ENCODE results near the gene NEGR1.

Gene NEGR1

DNA sequence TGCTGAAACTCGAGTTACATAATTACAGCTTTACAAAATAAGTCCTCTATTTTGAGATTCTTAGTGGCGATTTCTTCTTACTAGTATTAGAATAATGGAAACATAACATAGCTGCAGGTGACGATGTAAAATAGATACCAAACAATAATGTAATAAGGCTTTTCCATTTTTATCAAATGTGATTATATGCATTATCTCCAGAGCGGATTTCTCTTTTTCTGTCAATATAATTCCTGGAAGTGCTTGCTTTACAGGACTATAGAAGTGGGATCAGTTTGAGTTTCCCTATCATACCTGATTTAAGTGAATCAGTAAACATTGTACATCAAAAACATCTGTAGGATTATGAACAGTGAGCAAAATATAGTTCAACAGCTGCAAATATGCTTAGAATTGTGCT lies 442.5 kb downstream of the NEGR1 start:
- CTCF ChIA-PET, result interaction anchor here (0.9 kb wide), 1 partner anchor 8 kb away, joined by 3 read pairs; no protein-coding TSS in a partner anchor
- TF ChIP-seq, protein P1, sequence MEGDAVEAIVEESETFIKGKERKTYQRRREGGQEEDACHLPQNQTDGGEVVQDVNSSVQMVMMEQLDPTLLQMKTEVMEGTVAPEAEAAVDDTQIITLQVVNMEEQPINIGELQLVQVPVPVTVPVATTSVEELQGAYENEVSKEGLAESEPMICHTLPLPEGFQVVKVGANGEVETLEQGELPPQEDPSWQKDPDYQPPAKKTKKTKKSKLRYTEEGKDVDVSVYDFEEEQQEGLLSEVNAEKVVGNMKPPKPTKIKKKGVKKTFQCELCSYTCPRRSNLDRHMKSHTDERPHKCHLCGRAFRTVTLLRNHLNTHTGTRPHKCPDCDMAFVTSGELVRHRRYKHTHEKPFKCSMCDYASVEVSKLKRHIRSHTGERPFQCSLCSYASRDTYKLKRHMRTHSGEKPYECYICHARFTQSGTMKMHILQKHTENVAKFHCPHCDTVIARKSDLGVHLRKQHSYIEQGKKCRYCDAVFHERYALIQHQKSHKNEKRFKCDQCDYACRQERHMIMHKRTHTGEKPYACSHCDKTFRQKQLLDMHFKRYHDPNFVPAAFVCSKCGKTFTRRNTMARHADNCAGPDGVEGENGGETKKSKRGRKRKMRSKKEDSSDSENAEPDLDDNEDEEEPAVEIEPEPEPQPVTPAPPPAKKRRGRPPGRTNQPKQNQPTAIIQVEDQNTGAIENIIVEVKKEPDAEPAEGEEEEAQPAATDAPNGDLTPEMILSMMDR (IDR thresholded peaks at IDR 0.05; ENCODE audit: insufficient read depth, low read length, missing control alignments), result no peak
- H3K4me3 ChIP-seq (ENCODE audit: low read depth, low read length), result no peak overlapping the region
- POLR2A ChIA-PET, result no interaction called here
- no peak for DNase-seq (ENCODE audit: low read depth, low spot score)

DNA sequence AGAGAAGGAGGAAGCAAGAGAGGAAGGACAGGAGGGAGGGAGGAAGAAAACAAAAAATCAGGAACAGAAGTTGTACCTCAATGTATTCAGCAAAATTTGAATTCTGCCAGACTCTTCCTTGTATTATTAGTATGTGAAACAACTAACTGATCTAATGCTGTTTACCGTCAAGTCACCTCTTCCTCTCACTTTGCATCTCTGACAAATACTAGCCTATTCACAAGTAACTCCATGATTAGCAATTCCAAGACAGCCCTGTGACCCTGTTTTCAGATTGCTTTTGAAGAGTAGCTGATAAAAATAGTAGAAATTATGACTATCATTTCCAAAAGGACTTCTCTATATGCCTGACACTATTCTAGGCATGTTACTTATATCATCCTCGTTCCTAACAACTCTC lies 445.4 kb downstream of the NEGR1 start:
- TF ChIP-seq, protein P1 (IDR thresholded peaks at IDR 0.05; ENCODE audit: insufficient read depth, low read length, missing control alignments), result no peak
- H3K4me3 ChIP-seq (ENCODE audit: low read depth, low read length), result no peak overlapping the region
- ChIA-PET CTCF (no interaction called here), POLR2A (no interaction called here)
- DNase-seq (ENCODE audit: low read depth, low spot score), result no peak

DNA sequence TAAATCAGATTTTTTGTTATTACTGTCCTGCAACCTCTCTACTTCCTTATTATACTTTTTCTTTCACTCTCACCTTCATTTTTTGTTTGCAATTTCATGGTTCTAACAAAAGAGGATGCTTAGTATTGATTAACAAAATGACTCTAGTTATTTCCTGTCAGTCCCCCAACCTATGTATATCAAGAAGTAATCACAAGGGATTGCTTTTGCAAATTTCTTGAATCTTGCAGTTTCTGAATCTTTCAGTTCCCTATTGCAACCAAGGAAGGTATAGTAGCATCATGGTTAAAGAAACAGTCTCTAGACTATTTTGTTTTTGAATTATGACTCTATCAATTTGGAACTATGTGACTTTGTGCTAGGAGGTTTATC lies 446.9 kb downstream of the NEGR1 start:
- H3K4me3 ChIP-seq (ENCODE audit: low read depth, low read length), result no peak overlapping the region
- DNase-seq (ENCODE audit: low read depth, low spot score), result no peak
- TF ChIP-seq, protein P1 (IDR thresholded peaks at IDR 0.05; ENCODE audit: insufficient read depth, low read length, missing control alignments), result no peak
- CTCF ChIA-PET, result no interaction called here
- POLR2A ChIA-PET, result no interaction called here

DNA sequence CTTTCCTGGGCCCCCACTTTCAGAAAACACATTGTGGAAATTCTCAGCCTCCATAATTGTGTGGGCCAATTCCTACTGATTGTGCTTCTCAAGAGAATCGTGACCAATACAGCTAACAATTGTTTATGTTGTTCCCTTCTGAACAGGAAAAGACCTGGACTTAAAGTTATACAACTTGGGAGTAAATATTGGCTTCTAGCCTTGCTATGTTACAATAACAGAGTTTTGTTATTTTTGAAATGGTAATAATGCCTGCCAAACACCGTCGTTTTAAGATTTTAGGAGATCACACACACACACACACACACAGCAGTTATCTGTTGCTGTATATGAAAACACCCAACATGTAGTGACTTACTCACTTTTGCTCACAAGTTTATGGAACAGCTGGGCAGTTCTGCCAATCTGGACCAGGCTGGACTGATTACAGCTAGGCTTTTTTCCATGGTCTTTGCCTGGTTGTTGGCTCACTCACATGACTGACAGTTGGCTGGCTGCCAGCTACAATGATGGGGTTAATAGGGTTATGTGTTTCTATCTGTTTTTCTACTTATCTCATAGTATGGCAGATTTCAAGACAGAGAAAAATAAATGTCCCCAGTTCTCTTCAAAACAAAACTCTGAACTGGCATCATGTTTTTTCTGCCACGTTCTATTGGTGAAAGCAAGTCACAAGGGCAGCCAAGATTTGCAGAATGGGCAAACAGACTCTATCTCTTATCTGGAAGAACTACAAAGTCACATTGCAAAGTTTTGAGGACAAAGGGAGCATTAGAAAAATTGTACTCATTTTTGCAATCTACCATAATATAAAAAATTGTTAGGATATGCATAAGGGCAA lies 447.5 kb downstream of the NEGR1 start:
- ChIA-PET CTCF (no interaction called here), POLR2A (interaction anchor here (0.6 kb wide), 1 partner anchor 178 kb away, joined by 3 read pairs; no protein-coding TSS in a partner anchor)
- H3K4me3 ChIP-seq (ENCODE audit: low read depth, low read length), result no peak overlapping the region
- DNase-seq (ENCODE audit: low read depth, low spot score), result no peak
- TF ChIP-seq, protein P1 (IDR thresholded peaks at IDR 0.05; ENCODE audit: insufficient read depth, low read length, missing control alignments), result no peak

DNA sequence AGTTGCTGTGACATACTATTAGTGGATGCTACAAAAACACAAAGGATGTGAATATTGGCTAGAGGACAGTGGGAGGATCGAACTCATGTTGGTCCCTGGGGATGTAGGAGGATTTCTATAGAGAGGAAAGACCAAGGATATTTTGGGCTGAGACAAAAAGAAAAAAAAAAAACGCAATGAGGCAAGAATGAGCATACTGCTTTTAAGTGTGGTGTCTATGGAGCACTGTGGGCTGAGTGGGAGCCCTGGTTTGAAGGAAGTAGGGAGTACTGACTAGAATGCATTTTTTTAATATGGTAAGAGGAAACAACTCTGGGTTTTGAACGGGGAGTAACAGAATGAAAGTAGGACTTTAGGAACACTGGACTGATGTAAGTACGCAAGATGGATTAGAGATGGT lies 450.7 kb downstream of the NEGR1 start:
- DNase-seq (ENCODE audit: low read depth, low spot score), result no peak
- no peak overlapping the region for H3K4me3 ChIP-seq (ENCODE audit: low read depth, low read length)
- ChIA-PET POLR2A (no interaction called here), CTCF (interaction anchor here (1.2 kb wide), 1 partner anchor 9 kb away, joined by 3 read pairs; no protein-coding TSS in a partner anchor)
- TF ChIP-seq, protein P1 (IDR thresholded peaks at IDR 0.05; ENCODE audit: insufficient read depth, low read length, missing control alignments), result no peak

DNA sequence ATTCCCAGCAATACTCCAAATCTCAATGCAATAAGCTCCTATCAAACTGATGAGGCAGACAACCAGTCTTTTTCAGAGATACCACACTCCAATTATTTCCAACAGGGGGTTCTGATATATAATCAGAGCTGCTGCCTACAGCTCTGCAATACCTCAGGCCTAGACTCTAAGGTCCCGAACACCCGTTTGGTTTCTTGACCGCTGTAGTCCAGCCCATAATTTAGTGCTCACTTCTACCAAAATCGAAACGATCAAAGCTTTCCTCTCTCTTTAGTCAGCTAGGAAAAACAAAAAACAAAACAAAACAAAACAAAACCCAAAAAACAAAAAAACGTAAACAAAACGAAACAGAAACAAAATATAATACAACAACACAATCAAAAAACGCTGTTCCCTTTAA lies 453.0 kb downstream of the NEGR1 start:
- TF ChIP-seq, protein P1 (IDR thresholded peaks at IDR 0.05; ENCODE audit: insufficient read depth, low read length, missing control alignments), result no peak
- CTCF ChIA-PET, result no interaction called here

More for the DNA sequence above, 453.0 kb downstream of the NEGR1 start:
- H3K4me3 ChIP-seq (ENCODE audit: low read depth, low read length), result no peak overlapping the region
- POLR2A ChIA-PET, result no interaction called here
- DNase-seq (ENCODE audit: low read depth, low spot score), result no peak

Data from AG04449 (cell line).